Natural killer cell treated with Interleukin-12 subunit alpha and Interleukin-12 subunit beta and Interleukin-15 and Interleukin-18, amount 100 ng/mL, for 72 hours (primary cell): ENCODE data around the gene SULT1A1. TPM values are rescaled to one million over a fixed set of nuclear protein-coding genes. Genes with fewer than 3 reads are reported as not detected.
A peak's percentile ranks its signal among the peaks of the same experiment; 100 is the strongest.
"Not testable (repeated sequence)": the region's sequence is repeated elsewhere in the genome, so short reads cannot be mapped to it uniquely, and the experiment has no call there.

Experiments
- ATAC-seq, 2 donors: fragments of 150-1000 bp; cut with Tn5 transposase in 1 of 2; sonication (Bioruptor Pico), chemical (Tn5 transposase) in 1 of 2; 2 replicates each; pipeline ENCODE4 v1.10.0; 2021
- DNase-seq: peaks from one replicate; pipeline ENCODE4 v3.0.0; 2022; ENCODE audit warnings: low spot score
- H3K27ac Mint-ChIP-seq, 2 donors: 1 replicate in 1 of 2; 2 replicates in 1 of 2; pipeline ENCODE4 v1.8.0; 2022; ENCODE audit warnings: mixed read lengths in 2 of 2, mild to moderate bottlenecking in 1 of 2, moderate library complexity in 1 of 2
- H3K27me3 Mint-ChIP-seq, 2 donors: 1 replicate in 1 of 2; 2 replicates in 1 of 2; pipeline ENCODE4 v1.8.0; 2022; ENCODE audit warnings: mixed read lengths in 2 of 2
- H3K36me3 Mint-ChIP-seq: one replicate; pipeline ENCODE4 v1.8.0; 2022; ENCODE audit warnings: mixed read lengths
- H3K4me1 Mint-ChIP-seq, 2 donors: 1 replicate in 1 of 2; 2 replicates in 1 of 2; pipeline ENCODE4 v1.8.0; 2022; ENCODE audit warnings: low read depth in 2 of 2, mixed read lengths in 2 of 2, mild to moderate bottlenecking in 1 of 2
- H3K4me3 Mint-ChIP-seq: one replicate; pipeline ENCODE4 v1.8.0; 2022; ENCODE audit warnings: mixed read lengths
- H3K9me3 Mint-ChIP-seq: 2 replicates; pipeline ENCODE4 v1.8.0; 2022; ENCODE audit warnings: mixed read lengths
- total RNA-seq, 2 donors: library from RNA; stranded (reverse); gene quantifications; one replicate each; pipeline ENCODE4 v1.2.3, GENCODE V29; 2022

The SULT1A1 gene
- total RNA-seq, 2 donors from 2014 or later: 4.4 to 7.8 TPM

DNA sequence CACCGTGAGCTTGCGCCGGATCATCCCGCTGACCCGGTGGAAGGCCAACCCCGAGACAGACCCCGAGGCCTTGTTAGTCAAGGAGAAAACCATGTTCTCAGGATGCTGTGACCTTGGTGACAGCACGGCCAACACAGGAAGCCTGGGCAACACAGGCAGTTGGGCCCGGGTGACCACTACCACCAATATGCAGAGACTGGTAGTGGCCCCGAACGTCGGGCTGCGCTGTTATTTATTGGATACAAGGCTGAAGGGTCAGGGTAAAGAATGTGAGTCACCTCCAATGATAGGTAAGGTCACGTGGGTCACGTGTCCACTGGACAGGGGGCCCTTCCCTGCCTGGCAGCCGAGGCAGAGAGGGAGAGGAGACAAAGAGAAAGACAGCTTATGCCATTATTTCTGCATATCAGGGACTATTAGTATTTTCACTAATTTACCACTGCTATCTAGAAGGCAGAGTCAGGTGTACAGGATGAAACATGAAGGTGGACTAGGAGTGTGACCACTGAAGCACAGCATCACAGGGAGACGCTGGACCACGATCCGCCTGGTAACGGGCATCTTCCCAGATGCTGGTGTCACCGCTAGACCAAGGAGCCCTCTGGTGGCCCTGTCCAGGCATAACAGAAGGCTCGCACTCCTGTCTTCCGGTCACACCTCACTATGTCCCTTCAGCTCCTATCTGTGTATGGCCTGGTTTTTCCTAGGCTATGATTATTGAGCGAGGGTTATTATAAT lies 5.8 kb upstream of the SULT1A1 start:
- H3K4me3 Mint-ChIP-seq, H3K9me3 Mint-ChIP-seq, H3K4me1 Mint-ChIP-seq, DNase-seq, H3K36me3 Mint-ChIP-seq, ATAC-seq, H3K27me3 Mint-ChIP-seq: not testable (repeated sequence)
- H3K27ac Mint-ChIP-seq: peak overlapping the region in 1 of 2 donors; percentile 63

DNA sequence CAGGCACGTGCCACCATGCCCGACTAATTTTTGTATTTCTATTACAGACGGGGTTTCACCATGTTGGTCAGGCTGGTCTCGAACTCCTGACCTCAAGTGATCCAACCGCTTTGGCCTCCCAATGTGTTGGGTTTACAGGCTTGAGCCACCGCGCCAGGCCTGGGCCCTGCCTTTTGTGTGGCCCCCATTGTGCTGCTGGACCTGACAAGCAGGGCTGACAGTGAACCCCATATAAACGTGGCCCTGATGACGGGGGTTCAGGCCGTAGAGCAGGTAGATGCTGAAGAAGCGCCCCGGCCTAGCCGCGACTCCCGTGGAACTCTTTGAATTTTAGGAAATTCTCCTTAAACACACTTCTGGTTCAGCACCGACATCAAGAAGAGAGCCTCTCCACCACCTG lies 4.7 kb upstream of the SULT1A1 start:
- ATAC-seq, DNase-seq, H3K27ac Mint-ChIP-seq, H3K27me3 Mint-ChIP-seq, H3K9me3 Mint-ChIP-seq, H3K4me3 Mint-ChIP-seq, H3K36me3 Mint-ChIP-seq: not testable (repeated sequence)
- peaks cover 0 to 12% of the 10 kb centered on the region in 2 donors for H3K4me1 Mint-ChIP-seq

GRCh38 chr16:28613912-28614311 lies 4.1 kb upstream of the SULT1A1 start:
- DNase-seq, H3K27me3 Mint-ChIP-seq, H3K27ac Mint-ChIP-seq, ATAC-seq, H3K9me3 Mint-ChIP-seq, H3K36me3 Mint-ChIP-seq, H3K4me3 Mint-ChIP-seq: not testable (repeated sequence)
- H3K4me1 Mint-ChIP-seq: peaks cover 0 to 12% of the 10 kb centered on the region in 2 donors

GRCh38 chr16:28612359-28613280 lies 2.8 kb upstream of the SULT1A1 start:
- H3K4me3 Mint-ChIP-seq, H3K36me3 Mint-ChIP-seq, H3K27ac Mint-ChIP-seq, H3K27me3 Mint-ChIP-seq, DNase-seq, H3K9me3 Mint-ChIP-seq: not testable (repeated sequence)
- peak; percentile 72 to 90 for ATAC-seq
- H3K4me1 Mint-ChIP-seq: peaks cover 0 to 12% of the 10 kb centered on the region in 2 donors

DNA sequence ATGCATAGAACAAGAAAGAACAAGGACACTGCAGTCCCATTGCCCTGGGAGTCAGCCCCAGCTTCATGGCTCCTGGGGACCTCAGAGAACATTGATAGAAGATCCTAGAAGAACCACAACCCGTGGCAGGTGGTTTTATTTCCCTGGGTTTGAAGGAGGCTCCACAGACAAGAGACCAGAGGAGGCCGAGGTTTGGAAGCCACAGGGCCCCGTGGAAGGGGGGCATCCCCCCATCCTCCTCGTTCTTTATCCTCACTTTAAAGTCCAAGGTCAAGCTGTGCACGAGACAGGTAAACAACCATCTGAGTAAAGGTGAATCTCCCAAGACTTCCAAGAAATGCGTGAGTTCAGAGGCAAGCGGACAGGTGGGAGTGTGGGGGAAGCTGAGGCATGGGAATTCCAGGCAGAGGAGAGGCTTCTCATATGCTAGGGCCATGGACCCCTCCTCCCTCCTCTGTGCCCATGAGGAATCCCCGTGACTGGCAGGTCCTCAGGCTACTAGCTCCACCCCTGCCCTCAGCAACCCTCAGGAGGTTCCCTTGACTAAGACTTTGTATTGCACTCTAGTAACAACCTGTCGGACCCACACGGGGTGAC lies 849 bp upstream of the SULT1A1 start:
- no peaks in the 10 kb centered on the region for H3K27me3 Mint-ChIP-seq
- H3K4me1 Mint-ChIP-seq: peaks cover 0 to 10% of the 10 kb centered on the region in 2 donors
- H3K36me3 Mint-ChIP-seq: no peaks in the 10 kb centered on the region
- peak overlapping the region in 1 of 2 donors; percentile 11 for H3K27ac Mint-ChIP-seq
- ATAC-seq: no peak
- no peak overlapping the region for H3K4me3 Mint-ChIP-seq
- H3K9me3 Mint-ChIP-seq: no peaks in the 10 kb centered on the region
- DNase-seq: no peak

DNA sequence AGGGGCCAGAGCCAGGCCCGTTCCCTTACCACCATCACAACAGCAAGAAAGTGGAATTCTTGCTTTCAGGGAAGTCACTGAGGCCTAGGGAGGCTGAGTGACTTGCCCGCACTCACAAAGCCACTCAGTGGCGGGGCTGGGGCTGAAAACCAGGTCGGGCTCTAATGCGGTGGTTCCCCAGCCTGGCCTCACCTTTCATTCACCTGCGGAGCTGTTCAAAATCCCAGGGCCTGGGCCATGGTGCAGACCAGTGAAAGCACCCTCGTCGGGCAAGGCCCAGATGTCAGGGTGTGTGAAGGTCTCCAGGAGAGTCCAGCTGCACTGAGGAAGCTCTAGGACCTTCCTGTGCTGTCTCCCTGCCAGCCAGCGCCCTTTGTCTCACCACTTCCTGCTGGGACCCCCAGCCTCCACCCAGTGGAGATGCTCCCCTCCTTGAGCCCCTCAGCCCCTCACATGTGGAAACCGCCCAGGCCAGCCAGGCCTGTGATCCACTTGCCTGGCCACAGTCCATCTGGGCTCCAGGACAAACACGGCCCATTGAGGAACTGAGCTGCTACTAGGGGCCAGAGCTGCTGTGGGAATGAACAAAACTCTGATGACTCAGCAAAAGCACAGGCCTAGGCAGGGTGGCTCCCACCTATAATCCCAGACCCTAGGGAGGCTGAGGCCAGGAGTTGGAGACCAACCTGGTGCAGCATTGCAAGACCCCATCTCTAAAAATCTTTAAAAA lies 812 bp downstream of the SULT1A1 start:
- not testable (repeated sequence) for ATAC-seq, H3K27me3 Mint-ChIP-seq, H3K4me3 Mint-ChIP-seq, H3K4me1 Mint-ChIP-seq, DNase-seq, H3K36me3 Mint-ChIP-seq, H3K9me3 Mint-ChIP-seq
- H3K27ac Mint-ChIP-seq: peak overlapping the region in 1 of 2 donors; percentile 62

DNA sequence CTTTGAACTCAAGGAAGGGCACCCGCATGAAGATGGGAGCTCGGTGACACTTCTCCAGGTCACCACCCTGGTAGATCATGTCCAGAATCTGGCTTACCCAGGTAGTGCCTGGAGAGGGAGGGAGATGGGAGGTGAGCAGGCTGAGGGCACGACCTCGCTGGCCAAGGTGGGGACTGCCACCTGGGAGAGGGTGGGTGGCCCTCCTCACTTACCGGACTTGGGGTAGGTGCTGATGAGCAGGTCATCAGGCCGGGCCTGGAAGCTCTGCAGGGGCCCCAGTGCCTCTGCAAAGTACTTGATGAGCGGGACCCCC lies 1.4 kb downstream of the SULT1A1 start:
- H3K27ac Mint-ChIP-seq, H3K4me3 Mint-ChIP-seq, H3K4me1 Mint-ChIP-seq, H3K36me3 Mint-ChIP-seq, H3K9me3 Mint-ChIP-seq, ATAC-seq, H3K27me3 Mint-ChIP-seq, DNase-seq: not testable (repeated sequence)

DNA sequence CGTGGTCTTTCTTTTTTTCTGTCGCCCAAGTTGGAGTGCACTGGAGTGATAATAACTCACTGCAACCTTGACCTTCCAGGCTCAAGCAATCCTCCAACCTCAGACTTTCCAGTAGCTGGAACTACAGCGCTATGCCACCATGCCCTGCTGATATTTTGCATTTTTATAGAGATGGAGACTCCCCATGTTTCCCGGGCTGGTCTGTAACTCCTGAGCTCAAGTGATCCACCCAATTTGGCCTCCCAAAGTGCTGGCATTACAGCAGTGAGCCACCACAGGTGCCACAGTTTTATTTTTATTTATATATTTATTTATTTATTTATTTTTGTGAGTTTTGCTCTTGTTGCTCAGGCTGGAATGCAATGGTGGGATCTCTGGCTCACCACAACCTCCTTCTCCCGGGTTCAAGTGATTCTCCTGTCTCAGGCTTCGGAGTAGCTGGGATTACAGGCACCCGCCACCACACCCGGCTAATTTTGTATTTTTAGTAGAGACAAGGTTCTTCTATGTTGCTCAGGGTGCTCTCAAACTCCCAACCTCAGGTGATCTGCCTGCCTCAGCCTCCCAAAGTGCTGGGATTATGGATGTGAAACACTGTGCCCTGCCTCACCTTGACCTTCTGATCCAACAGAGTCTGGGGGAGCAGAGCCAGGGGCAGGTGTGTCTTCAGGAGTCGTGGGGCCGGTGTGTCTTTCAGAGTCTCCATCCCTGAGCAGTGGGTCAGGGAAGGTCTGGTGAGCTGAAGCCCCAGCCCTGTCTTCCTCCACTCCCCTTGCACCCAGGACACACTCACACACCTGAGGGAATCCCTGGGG lies 2.0 kb downstream of the SULT1A1 start:
- not testable (repeated sequence) for H3K9me3 Mint-ChIP-seq, H3K4me1 Mint-ChIP-seq, DNase-seq, H3K27me3 Mint-ChIP-seq, ATAC-seq, H3K4me3 Mint-ChIP-seq, H3K27ac Mint-ChIP-seq, H3K36me3 Mint-ChIP-seq

GRCh38 chr16:28607116-28607623 lies 2.7 kb downstream of the SULT1A1 start:
- Mint-ChIP-seq H3K4me3 (no peak overlapping the region), H3K4me1 (peaks cover 0 to 8% of the 10 kb centered on the region in 2 donors), H3K27ac (peak overlapping the region in 1 of 2 donors; percentile 46), H3K36me3 (no peaks in the 10 kb centered on the region), H3K27me3 (no peaks in the 10 kb centered on the region), H3K9me3 (no peaks in the 10 kb centered on the region)
- DNase-seq (no peak), ATAC-seq (no peak)

DNA sequence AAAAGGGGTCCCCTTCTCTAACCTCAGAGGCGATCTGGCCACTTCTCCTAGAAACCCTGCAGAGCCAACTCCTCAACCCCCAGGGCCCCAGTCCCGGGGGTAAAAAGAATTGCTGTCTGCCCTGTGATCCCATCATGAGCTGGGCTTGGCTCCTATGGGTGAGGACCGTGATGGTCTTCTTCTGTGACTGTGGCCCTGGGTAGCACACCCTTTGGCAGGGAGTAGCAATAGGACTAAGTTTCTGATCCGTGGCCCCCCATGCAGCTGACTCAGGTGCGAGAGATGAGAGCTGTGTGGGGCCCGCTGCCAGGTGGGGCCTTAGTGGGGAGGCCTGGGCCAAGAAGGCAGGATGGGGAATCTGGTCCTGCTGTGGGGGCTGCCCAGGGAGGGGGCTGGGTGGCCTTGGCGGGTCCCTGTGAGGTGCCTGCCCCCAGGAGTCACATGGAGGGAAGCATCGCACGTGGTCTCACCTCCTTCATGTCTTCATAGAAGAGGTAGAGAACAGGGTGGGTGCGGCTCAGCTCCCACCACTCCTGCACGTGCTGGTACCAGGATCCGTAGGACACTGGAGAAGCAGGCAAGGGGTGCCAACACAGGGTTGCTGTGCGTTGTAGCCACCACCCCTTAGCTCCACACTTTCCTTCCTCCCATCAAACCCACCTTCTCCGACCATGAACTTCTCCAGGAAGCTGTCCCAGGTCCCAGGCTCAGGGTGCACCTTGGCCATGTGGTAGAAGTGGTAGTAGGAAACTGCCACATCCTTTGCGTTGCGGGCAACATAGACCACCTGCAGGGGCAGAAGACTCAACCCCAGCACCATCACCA lies 3.3 kb downstream of the SULT1A1 start:
- Mint-ChIP-seq H3K27ac (peak overlapping the region in 1 of 2 donors; percentile 46), H3K4me1 (peaks cover 0 to 8% of the 10 kb centered on the region in 2 donors), H3K4me3 (no peak overlapping the region), H3K9me3 (no peaks in the 10 kb centered on the region), H3K36me3 (no peaks in the 10 kb centered on the region), H3K27me3 (no peaks in the 10 kb centered on the region)
- ATAC-seq (no peak), DNase-seq (no peak)

DNA sequence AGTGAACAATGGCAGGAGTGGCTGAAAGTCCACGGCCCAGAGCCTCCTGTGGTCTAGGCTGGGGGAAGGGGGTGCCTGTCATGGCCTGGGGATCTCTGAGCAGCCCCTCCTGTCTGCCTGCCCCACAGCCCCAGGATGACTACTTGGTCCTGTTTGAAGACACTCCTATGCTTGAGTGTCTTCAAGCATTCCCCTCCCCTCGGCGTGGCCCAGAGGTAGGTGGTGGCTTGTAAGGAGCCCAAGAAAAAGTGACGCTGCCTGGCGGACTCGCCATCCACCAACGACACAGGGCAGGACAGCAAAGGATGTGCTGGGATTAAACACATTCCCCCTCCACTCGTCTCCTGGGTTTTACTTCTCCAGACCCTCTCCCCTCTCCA lies 5.7 kb downstream of the SULT1A1 start:
- Mint-ChIP-seq H3K27me3 (no peaks in the 10 kb centered on the region), H3K9me3 (no peaks in the 10 kb centered on the region), H3K36me3 (no peaks in the 10 kb centered on the region), H3K4me1 (no peaks in the 10 kb centered on the region), H3K27ac (no peak overlapping the region), H3K4me3 (no peak overlapping the region)
- ATAC-seq (no peak), DNase-seq (no peak)
